ENCODE results near the gene COL8A2.

The COL8A2 gene

GRCh38 chr1:36136535-36136934 lies 11.5 kb upstream of the COL8A2 start:
- no peak for DNase-seq
- TF ChIP-seq GATA1 (IDR thresholded peaks at IDR 0.05; ENCODE audit: low read depth, low read length) (no peak), POLR2A (IDR thresholded peaks at IDR 0.05; ENCODE audit: low read length) (no peak)

DNA sequence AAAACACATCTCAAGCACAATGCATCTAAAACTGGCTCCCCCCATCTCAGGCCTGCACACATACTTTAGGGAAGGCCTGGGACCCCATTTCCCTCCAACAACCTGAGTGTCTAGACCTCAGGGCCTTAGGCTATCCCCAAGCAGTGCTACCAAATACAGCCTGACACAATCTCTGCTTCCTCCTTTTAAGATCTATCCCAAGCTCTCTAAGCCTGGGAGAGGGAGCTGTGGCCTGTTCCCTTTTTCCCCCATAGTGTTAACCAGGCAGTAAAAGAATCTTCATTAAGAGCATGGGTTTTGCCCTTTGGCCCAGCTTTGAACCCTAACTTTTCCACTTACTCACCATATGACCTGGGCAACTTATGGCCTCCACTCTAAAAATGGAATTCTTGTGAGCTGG lies 10.8 kb upstream of the COL8A2 start:
- DNase-seq: no peak

GRCh38 chr1:36135330-36135667 lies 10.3 kb upstream of the COL8A2 start:
- no peak for DNase-seq
- TF ChIP-seq POLR2A (IDR thresholded peaks at IDR 0.05; ENCODE audit: low read length): no peak
- TF ChIP-seq GATA1 (IDR thresholded peaks at IDR 0.05; ENCODE audit: low read depth, low read length): no peak

More for the DNA sequence above, 10.8 kb upstream of the COL8A2 start:
- TF ChIP-seq GATA1 (IDR thresholded peaks at IDR 0.05; ENCODE audit: low read depth, low read length) (no peak), POLR2A (IDR thresholded peaks at IDR 0.05; ENCODE audit: low read length) (no peak)

DNA sequence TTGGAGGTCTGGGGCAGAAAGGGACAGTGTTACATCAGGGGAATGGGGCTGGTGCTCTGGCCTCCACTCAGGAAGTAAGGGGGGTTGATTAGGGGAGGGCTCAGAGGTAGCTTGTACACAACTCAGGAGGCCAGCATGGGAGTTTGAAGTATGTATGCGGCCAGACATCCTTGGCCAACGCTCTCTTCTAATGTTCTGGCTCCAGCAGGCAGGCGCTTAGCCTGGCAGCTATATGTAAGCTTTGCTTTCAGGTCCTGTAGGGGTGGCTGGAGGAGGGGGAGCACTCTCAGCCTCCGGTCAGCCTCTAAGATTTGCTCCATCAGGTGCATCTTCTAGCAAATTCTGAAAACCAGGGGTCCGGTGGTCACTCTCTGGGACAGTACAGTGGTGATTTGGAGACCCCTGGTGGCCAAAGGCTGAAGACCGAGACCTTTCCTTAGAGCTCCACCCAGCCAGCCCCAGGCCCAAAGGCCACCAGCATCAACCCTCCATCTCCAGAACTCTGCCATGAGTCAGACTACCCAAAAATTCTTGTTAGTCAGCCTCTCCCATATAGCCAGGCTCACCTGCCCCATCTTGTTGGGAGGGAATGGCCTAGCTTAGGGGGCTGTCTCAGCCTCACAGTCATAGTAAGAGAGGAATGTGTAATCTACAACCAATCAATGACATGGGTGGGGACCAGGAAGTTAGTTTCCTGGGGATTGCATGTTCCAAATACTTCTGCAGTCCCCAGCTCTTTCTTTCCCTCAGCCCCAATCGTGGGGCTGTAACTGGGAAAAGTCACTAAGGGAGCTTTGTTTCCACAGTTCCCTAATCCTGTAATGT lies 9.7 kb upstream of the COL8A2 start:
- TF ChIP-seq GATA1 (IDR thresholded peaks at IDR 0.05; ENCODE audit: low read depth, low read length): no peak
- TF ChIP-seq POLR2A (IDR thresholded peaks at IDR 0.05; ENCODE audit: low read length): no peak
- peak; percentile 54 to 79 for DNase-seq

GRCh38 chr1:36134031-36134430 lies 9.0 kb upstream of the COL8A2 start:
- no peak for TF ChIP-seq GATA1 (IDR thresholded peaks at IDR 0.05; ENCODE audit: low read depth, low read length)
- TF ChIP-seq POLR2A (IDR thresholded peaks at IDR 0.05; ENCODE audit: low read length): no peak
- no peak for DNase-seq

DNA sequence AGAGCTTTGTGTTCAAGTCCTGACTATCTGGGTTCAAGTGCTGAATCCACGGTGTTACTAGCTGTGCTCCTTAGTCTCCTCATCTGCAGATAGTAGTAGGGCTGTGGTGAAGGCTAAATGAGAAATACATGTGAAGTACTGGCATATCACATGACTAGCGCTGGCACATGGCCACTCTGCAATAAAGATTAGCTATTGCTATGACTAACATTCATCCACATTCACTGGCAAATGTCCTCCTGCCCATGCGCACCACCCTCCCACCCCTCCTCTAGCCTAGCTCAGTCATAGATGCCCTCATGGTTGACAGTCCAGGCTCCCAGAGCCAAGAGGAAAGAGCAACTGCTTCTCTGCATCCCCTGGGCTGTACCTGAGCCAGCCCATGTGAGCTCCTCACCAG lies 8.5 kb upstream of the COL8A2 start:
- TF ChIP-seq GATA1 (IDR thresholded peaks at IDR 0.05; ENCODE audit: low read depth, low read length) (no peak), POLR2A (IDR thresholded peaks at IDR 0.05; ENCODE audit: low read length) (peak; percentile 18)
- DNase-seq: peak; percentile 55 to 76

DNA sequence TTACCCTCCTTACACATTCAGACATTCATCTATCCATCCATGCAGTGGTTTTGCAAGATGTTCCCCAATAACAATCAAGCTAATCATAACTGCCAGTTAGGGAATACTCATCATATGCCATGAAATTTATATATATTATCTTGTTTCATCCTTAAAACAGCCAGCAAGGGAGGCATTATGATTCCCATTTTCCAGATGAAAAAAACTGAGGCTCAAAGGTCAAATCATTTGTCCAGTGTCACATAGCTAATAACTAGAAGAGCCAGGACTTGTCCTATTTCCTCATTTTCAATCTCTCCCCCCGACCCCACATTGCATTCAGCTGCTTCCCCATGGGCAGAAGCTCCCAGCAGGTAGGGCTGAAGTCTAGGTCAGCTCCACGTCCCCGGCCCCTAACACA lies 7.0 kb upstream of the COL8A2 start:
- no peak for DNase-seq
- TF ChIP-seq GATA1 (IDR thresholded peaks at IDR 0.05; ENCODE audit: low read depth, low read length) (no peak), POLR2A (IDR thresholded peaks at IDR 0.05; ENCODE audit: low read length) (no peak)

DNA sequence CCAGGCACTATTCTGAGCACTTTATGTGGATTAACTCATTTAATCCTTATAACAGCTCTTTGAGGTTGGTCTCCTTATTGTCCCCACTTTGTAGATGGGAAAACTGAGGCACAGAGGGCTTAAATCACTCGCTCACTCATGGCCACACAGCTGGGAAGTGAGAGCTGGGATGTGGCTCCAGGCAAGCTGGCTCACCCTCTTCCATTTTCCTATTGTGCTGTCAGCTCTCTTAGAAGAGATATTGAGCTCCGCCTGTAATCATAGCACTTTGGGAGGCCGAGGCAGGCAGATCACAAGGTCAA lies 3.8 kb upstream of the COL8A2 start:
- no peak for DNase-seq
- TF ChIP-seq GATA1 (IDR thresholded peaks at IDR 0.05; ENCODE audit: low read depth, low read length) (no peak), POLR2A (IDR thresholded peaks at IDR 0.05; ENCODE audit: low read length) (no peak)

GRCh38 chr1:36128126-36128904 lies 3.3 kb upstream of the COL8A2 start:
- TF ChIP-seq GATA1 (IDR thresholded peaks at IDR 0.05; ENCODE audit: low read depth, low read length): no peak
- TF ChIP-seq POLR2A (IDR thresholded peaks at IDR 0.05; ENCODE audit: low read length): no peak
- DNase-seq: peak in 1 of 2 experiments; percentile 54

GRCh38 chr1:36126797-36127500 lies 1.9 kb upstream of the COL8A2 start:
- DNase-seq: no peak
- no peak for TF ChIP-seq GATA1 (IDR thresholded peaks at IDR 0.05; ENCODE audit: low read depth, low read length)
- TF ChIP-seq POLR2A (IDR thresholded peaks at IDR 0.05; ENCODE audit: low read length): no peak

- TF ChIP-seq GATA1 (IDR thresholded peaks at IDR 0.05; ENCODE audit: low read depth, low read length) (no peak), POLR2A (IDR thresholded peaks at IDR 0.05; ENCODE audit: low read length) (no peak)
- DNase-seq: no peak
Observed at GRCh38 chr1:36126005-36126716, 1.1 kb upstream of the COL8A2 start.

GRCh38 chr1:36124404-36125128 lies 456 bp downstream of the COL8A2 start:
- TF ChIP-seq GATA1 (IDR thresholded peaks at IDR 0.05; ENCODE audit: low read depth, low read length) (no peak), POLR2A (IDR thresholded peaks at IDR 0.05; ENCODE audit: low read length) (no peak)
- DNase-seq: no peak

DNA sequence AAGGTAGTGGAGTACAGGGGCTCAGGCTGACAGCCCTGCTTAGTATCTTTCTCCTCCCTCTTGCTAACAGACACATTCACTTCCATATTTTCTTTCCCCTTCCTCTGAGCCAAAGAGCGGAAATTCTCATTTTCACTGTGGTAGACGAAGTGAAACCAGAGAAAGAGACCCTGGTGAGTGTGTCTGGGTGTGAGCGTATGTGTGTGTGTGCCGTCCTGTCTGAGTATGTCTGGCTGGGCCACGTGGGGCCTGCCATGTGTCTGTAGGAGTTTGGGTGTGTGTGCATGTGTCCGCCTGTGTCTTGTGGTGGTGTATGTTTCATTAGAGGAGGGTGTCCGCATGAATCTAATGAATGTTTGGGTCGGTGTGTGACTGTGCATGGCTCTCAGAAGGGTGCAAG lies 1.7 kb downstream of the COL8A2 start:
- DNase-seq: no peak
- TF ChIP-seq POLR2A (IDR thresholded peaks at IDR 0.05; ENCODE audit: low read length) (no peak), GATA1 (IDR thresholded peaks at IDR 0.05; ENCODE audit: low read depth, low read length) (no peak)
